Endothelial cell of hepatic sinusoid (primary cell): ENCODE measurements around the gene PLAC1.

Experiments
- in situ Hi-C: cut with HindIII; loops from 2 replicates; pipeline ENCODE4 v1.10.0; 2017; ENCODE audit warnings: low sequenced_read_pairs

Gene PLAC1

DNA sequence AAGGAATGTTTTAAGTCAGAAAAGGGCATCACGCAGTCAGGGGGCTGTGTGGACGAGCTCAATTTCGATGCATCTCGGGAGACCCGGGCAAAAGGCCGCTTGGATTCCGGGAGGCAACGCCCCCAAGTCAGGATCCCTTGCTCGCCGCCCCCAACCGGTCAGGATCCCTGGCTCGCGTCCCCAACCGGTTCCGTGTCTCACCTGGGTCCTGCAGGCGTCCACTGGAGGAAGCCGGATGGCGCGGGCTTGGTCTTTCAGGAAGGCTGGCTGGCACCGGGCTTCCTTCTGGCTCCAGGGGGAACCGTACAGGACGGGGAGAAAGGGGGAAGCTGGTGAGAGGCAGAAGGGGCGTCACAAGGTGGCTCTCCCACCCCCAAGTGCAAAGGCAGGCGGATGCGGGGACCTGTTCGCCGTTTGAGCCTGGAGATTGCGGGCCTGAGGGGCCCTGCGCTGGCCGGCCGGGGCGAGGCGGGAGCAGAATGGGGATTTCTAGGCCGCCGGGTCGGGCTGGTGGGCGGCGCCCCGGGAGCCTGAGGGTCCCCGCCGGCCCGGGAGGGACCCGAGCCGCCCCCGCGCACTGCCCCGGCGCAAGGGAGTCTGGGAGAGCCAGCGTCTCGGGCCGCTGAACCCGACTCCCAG is 113.6 kb downstream of the PLAC1 start:
- in situ Hi-C loops, result no loop called here

DNA sequence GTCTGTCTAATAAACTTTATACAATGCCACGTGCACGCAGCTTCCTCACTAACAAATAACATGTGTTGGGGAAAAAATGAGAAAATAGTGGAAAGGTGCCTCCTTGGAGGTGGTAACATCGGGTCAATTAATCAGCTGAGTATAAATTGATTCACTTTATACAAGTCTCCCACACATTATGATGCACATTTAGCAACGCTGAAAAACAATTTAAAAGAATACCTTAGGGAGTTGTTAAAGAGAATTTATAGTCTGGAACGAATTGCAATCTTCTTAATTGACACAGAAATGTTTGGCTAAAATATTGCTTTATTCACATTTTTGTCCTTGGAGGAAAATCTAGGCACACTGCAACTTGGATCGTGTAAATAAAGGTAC is 114.1 kb downstream of the PLAC1 start:
- in situ Hi-C loops, result no loop called here

DNA sequence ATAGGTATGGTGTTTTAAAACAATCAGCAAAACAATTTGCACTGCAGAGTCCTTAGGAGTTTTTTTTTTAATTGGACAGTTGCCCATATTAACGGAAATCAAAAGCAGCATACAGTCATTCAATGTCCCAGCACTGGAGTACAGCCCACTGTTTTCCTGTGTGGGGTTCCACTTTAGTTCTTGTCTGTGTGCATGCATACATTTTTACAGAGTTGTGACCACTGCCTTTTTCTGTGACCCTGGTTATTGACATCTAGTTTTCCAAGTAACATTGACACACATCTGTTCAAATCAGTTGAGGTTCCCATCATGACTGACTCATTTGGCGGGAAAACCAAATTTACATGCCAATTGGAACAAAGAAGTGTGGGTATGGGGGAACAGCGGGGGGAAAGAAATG is 115.0 kb downstream of the PLAC1 start:
- in situ Hi-C loops, result no loop called here

GRCh38 chrX:134542485-134542884 is 115.8 kb downstream of the PLAC1 start:
- in situ Hi-C loops, result no loop called here

DNA sequence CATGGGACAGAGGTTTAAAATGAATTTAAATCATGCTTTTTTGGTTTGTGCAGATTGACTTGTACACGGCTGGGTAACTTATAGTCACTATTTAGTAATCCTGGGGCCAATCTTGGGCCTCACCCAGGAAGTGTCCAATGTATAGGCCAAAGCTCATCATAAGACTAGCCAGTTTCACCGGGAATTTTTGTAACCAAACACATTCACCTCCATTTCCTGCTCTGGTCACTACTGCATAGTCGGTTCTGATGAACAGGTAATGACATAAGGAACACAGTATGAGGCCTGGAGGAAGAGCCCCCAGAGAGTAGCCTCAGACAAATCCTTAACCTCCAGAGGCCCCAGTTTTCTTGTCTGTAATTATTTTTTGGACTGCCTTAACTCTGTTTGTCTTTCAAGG is 116.4 kb downstream of the PLAC1 start:
- in situ Hi-C loops, result no loop called here

DNA sequence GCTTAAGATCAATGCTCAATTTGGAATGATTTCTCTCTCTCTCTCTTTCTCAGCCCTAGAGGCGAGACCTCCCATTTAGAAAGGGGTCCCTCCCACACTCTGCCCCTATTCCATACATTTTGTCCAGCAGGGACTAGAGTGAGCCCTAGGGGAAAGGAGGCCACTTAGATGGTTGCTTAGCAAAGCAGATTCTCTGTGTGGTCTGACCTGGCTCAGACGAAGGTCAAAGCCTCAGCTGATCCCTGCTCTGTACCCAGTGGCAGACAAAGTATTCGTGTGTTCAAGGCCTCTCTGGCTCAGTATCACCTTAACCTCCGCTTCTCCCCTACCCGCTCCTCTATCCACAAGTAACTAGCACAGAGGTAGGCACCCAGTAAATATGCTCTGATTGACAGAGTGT is 120.0 kb downstream of the PLAC1 start:
- in situ Hi-C loops, result no loop called here

DNA sequence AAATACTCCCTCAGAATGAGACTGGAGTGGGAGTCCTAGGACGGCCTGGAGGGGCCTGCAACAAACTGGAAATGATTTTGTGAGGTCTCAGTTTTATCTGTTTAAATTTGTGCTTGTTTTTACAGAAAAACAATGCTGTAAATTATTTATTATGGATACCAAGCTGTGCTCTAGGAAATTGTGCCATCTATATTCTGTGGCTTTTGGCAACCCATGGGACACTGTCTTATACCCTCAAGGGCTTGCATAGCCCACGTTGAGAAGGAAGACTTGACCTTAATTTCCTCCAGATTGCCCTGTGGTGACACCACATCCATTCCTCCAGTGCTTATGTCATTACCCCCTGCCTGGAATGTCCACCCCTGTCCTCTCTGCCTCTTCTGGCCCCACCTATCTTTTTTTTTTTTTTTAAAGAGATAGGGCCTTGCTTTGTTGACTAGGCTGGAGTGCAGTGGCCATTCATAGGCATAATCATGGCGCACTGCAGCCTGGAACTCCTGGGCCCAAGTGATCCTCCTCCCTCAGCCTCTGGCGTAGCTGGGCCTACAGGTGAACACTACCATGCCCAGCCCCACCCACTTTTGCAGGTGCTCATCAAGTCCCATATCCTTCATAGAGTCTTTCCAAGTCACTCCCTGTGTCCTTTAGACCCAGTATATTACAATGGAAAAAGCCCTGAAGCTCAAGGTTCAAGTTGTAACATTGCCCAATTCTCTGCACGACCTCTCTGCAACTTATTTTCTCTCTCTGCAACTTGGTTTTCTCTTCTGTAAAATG is 120.9 kb downstream of the PLAC1 start:
- in situ Hi-C loops, result no loop called here

- in situ Hi-C loops, result no loop called here
These were observed 124.3 kb downstream of the PLAC1 start for GRCh38 chrX:134533952-134534351.

DNA sequence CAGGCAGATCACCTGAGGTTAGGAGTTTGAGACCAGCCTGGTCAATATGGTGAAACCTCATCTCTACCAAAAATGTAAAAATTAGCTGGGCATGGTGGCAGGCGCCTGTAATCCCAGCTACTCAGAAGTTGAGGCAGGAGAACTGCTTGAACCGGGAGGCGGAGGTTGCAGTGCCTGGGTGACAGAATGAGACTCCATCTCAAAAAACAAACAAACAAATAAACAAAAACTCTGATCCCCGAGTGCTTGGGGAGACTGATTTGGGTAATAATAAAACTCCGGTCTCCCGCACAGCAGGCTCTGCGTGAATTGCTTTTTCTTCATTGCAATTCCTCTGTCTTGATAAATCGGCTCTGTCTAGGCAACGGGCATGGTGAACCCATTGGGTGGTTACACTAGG is 124.9 kb downstream of the PLAC1 start:
- in situ Hi-C loops, result no loop called here

DNA sequence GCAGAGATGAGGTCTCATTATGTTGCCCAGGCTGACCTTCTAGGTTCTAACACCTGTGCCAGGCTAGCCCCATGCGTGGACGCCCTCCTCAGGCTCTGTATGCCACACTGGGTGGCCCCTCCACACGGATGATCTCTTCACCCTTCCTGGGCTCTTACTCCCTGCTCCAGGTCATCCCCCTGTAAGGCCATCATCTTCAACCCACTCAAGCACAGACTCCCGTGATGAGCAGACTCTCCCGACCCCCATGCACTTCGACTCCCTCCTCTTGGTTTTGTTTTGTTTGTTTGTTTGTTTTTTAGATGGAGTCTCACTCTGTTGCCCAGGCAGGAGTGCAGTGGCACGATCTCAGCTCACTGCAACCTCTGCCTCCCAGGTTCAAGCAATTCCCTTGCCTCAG is 127.4 kb downstream of the PLAC1 start:
- in situ Hi-C loops, result no loop called here

GRCh38 chrX:134529481-134529880 is 128.8 kb downstream of the PLAC1 start:
- in situ Hi-C loops, result no loop called here

GRCh38 chrX:134528960-134529359 is 129.3 kb downstream of the PLAC1 start:
- in situ Hi-C loops, result no loop called here

DNA sequence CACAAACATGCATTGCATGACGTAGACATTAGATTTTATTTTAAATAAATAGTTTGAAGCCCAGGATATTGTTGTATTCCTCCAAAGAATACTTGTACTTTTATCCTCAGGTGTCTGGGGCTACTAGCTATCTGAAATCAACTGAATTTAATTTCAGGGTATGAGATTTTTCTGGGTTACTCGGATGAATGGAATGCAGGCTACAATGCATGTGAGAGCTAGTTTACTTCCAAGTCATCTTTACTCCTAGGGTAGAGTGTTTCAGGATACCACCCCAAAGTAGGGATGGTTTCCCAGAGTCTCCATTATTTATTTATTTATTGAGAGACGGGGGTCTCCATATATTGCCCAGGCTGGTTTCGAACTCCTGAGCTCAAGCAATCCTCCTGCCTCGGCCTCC is 131.9 kb downstream of the PLAC1 start:
- in situ Hi-C loops, result no loop called here

GRCh38 chrX:134525086-134525792 is 133.0 kb downstream of the PLAC1 start:
- in situ Hi-C loops, result no loop called here

DNA sequence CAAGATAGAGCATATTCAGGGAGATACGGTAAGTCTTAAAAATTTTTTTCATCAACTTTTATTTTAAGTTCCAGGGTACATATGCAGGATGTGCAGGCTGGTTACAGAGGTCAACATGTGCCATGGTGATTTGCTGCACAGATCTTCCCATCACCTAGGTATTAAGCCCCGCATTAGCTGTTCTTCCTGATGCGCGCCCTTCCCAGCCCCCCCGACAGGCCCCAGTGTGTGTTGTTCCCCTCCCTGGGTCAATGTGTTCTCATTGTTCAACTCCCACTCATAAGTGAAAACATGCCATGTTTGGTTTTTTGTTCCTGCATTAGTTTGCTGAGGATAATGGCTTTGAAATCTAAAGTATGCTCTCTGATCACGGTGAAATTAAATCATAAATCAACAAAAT is 134.1 kb downstream of the PLAC1 start:
- in situ Hi-C loops, result no loop called here

DNA sequence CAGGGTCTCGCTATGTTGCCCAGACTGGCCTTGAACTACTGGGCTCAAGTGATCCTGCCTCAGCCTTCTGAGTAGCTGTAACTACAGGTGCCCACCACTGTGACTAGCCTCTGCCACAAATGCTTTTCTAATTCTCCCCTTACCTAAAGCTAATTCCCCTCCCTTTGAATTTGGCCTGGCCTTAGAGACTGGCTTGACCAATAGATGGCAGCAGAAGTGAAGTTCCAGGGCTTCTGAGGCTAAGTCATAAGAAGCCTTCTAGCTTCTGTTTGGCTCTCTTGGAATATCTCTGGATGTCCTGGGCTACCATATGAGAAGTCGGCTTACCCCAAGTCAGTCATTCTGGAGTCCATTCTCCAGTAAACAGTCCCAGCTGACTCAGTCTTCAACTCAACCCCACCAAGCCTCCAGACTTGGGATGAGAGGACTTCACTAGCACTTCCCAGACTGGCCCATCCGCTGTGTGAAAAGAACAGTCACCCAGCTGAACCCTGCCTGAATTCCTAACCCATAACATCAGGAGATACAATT is 137.3 kb downstream of the PLAC1 start:
- in situ Hi-C loops, result no loop called here
